GM18520 (cell line): ENCODE results near the gene SLC30A7.
"Not testable (repeated sequence)": the region's sequence is repeated elsewhere in the genome, so short reads cannot be mapped to it uniquely, and the experiment has no call there.

Experiments
- ATAC-seq: cut with Tn5 transposase; IDR thresholded peaks from one replicate; pipeline ENCODE4 v1.9.1; 2021; ENCODE audit not compliant: unreplicated experiment

Gene SLC30A7

DNA sequence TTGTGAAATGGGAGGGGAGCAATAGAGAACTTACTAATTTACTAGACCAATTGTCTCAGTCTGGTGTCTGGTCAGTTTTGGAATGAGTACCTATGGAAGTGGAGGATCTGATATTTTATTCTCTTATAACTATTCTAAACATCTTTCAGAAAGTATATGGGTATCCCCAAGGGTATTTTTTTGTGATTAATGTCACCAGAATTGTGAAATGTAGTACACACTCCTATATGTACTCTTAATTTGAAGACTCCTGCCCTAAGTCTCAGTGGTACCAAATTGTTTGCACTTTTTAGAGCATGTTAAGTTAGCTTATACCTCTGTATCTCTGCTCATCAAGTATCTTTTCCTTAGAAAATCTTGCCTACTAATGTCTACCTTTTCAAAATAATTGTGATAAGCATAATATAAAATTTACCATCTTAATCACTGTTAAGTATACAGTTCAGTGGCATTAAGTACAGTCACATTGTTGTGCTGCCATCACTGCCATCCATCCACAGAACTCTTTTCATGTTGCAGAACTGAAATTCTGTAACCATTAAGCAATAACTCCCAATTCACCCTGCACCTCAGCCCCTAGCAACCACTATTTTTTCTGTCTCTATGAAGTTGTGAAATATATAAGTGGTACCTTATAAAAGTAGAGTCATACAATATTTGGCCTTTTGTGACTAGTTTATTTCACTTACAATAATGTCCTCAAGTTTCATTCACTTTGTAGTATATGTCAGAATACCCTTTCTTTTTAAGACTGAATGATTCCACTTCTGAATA lies 40.5 kb downstream of the SLC30A7 start:
- ATAC-seq = no peak

GRCh38 chr1:100941098-100941527 lies 45.2 kb downstream of the SLC30A7 start:
- ATAC-seq = peak; percentile 55

- no peak for ATAC-seq
Measured at GRCh38 chr1:100941580-100942216, 45.8 kb downstream of the SLC30A7 start.

GRCh38 chr1:100942304-100943046 lies 46.6 kb downstream of the SLC30A7 start:
- ATAC-seq = no peak

GRCh38 chr1:100943533-100943932 lies 47.6 kb downstream of the SLC30A7 start:
- ATAC-seq = no peak

- ATAC-seq = not testable (repeated sequence)
Measured at GRCh38 chr1:100946064-100946463, 50.2 kb downstream of the SLC30A7 start.

DNA sequence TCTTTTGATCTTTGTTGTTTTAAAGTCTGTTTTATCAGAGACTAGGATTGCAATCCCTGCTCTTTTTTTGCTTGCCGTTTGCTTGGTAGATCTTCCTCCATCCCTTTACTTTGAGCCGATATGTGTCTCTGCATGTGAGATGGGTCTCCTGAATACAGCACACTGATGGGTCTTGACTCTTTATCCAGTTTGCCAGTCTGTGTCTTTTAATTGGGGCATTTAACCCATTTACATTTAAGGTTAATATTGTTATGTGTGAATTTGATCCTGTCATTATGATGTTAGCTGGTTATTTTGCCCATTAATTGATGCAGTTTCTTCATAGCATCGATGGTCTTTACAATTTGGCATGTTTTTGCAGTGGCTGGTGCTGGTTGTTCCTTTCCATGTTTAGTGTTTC lies 51.9 kb downstream of the SLC30A7 start:
- ATAC-seq = not testable (repeated sequence)

GRCh38 chr1:100948721-100949405 lies 53.0 kb downstream of the SLC30A7 start:
- not testable (repeated sequence) for ATAC-seq

- not testable (repeated sequence) for ATAC-seq
Measured at GRCh38 chr1:100949515-100950158, 53.7 kb downstream of the SLC30A7 start.

DNA sequence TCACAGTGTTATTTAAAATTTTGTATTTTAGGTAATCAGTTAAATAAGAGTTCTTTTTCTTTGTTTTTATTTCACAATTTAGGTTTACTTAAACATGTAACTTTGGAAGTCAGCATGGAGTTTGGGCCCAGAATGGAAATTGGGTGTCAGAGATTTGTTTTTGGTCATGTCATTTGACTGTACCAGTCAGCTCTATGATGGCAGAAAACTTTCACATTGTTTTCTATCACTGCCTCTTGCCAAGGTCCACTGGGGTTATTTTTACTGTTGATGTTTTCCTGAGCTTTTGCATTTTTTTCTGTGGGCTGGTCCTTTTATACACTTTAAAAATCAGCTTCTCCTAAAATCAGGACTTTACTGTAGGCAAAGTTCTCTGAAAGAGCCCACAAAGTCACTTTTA lies 54.4 kb downstream of the SLC30A7 start:
- ATAC-seq = no peak

GRCh38 chr1:100950781-100951180 lies 54.9 kb downstream of the SLC30A7 start:
- no peak for ATAC-seq

DNA sequence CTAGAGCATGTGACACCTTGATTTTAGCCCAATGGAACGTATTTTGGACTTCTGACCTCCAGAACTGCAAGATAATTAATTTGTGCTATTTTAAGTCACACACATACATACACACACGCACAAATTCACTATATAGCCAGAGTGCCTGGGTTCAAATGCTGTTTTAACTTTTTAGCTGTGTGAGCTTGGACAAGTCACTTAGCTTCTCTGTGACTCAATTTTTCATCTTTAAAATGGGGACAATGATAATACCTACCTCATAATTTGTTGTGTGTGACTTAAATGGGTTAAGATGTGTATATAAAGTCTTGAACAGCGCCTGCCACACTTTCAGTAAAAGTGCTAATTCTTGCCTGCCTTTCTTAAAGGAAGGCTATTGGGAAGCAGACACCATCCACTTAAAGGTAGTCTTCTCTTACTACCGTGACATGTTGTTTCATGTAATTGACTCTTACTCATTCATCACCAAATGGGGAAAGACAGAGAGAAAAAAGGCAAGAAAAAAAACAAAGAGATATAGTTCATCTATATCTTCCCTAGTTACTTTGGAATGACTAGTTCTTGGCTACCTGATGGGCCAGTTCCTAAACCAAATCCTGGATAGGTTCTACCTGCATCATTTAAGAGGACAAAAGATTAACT lies 56.3 kb downstream of the SLC30A7 start:
- ATAC-seq = no peak

- not testable (repeated sequence) for ATAC-seq
Measured at GRCh38 chr1:100952970-100953369, 57.1 kb downstream of the SLC30A7 start.

DNA sequence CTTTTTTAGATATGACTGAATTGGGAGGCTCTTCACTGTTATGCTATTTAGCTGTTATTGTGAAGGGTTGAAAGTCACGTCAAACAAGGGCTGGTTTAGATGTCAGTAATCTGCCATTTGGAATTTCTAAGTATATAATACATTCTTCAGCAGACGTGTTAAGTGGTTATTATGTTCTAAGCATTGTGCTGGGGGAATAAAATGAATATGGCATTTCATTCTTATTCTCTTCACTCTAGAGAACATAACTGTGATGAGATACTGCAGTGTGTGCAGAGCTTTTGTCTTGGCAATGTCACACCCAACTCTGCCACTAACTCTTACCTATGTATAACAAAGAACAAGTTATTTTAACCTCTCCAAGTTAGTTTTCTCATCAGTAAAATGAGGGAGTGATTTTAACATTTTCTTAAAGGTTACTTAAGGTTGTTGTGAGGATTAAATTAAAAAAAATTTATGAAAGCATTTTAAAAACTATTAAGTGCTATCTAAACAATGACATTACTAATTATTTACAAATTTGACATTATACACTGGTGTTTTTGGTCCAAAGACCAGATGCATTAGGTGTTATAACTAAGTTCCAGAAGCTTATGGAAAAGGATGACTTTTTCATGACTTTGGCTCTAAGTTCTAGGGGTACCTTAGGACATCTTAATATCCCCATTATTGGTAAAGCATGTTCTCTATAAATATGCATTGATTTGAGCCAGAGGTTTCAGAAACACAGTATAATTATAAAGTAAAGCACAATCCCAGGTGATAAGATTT lies 58.3 kb downstream of the SLC30A7 start:
- no peak for ATAC-seq

DNA sequence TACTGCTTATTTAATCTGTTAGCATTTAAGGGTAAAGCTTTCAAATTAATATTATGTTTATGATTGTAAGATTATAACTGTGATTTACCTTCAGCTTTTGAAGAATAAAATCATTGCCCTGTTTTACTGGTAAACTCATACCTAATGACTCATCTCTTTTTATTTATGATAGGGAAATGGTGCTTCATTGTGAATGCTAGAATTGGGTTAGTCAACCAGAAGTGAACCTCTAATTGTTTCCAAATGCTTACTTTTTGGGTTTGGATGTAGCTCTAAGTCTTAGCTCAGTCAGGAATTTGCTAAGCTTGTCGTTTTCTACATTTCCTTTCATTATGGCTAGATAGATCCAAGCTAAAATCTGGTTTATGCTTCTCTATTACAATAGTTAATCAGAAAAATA lies 59.4 kb downstream of the SLC30A7 start:
- no peak for ATAC-seq

- ATAC-seq = no peak
Measured at GRCh38 chr1:100959502-100960060, 63.7 kb downstream of the SLC30A7 start.

DNA sequence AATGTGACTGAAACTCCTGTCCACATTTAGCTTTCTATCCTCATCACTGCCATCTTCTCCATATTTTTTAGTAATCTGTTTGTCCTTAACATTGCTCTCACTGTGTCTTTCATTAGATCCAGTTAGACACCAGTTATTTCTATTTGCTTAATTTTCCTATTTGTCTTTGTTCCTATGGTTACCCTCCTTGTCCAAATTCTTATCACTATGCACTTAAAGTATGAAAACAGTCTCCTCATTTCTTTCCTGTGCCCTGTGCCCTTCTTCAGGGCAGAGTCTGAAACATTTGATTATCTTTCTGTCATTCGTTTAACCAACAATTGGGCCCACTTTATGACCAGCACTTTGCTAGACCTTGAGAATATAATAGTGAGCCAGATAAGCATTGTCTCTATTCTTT lies 64.2 kb downstream of the SLC30A7 start:
- no peak for ATAC-seq

DNA sequence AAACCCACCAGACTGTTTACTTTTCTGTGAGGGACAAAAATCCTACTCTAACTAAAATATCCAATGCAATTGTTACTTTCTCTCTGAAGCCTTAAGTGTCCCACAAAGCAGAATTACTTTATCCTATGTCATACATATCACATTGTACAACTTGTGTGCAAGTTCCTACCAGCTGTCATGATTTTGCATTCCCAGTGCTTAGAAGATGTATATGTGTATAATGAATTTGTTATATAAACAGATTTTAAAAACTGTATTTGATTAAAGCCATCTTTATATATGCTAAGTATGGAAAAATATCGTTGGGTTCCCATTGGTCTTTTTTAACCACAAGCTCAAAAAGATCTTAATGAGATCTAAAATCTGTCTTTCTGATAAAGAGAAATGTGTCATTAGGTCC lies 72.7 kb downstream of the SLC30A7 start:
- ATAC-seq = no peak

DNA sequence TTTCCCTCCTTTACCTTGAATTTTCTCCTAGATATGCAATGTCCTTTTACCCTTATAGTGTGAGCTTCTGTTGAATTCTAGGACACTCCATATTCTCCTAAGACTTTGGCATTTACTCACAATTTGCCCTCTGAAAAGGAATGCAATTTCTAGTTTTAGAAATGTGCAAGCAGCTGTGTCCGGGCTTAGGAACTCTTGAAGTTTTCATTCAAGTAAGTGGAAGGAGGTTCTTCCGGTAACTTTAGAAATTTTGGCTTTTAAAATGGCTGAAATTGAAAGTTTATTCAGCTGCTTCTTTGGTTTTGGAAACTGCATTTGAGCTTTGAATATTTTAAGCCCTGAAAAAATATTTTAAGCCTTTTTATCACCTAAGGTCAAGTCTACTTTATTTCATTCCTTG lies 73.4 kb downstream of the SLC30A7 start:
- no peak for ATAC-seq
